CD1c-positive myeloid dendritic cell (primary cell): ENCODE results near the gene SERF1B.
"Not testable (repeated sequence)": the region's sequence is repeated elsewhere in the genome, so short reads cannot be mapped to it uniquely, and the experiment has no call there.

Experiments
- DNase-seq: peaks from one replicate; pipeline ENCODE4 v3.0.0-alpha.2; 2016; ENCODE audit errors: extremely low spot score

Gene SERF1B

DNA sequence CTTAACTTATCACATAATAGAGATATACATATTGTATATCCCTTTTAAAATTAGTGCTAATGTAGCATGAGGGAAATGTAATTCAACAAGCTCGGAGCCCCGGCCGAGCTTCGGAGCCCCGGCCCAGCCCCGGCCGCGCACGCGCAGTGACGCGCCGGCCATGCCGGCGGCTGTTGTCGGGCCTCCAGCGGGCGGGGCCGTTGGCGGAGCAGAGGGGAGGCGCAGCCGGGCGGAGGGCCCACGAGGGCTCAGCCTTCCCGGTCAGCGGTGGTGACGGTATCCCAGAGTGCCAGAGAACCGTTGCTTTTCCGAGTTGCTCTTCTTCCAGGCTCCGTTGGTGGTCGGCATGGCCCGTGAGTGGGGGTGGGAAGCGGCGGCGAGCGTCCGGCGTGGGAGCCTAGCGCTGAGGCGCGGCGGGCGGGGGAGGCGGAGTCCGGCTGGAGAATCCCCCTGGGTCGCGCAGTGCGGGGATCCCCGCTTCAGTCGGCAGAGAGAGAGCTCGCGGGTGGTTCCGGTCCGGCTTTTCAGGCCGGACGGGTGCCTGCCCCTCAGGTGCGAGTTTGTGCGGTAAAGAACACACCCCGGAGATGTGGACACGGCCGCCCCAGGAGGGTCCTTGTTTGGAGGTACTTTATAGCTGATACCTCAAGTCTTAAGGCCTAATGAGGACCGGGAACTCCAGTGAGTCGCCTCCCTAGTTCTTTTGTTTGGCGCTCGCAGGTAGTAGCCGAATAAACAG, at the start of gene SERF1B:
TSS of gene SERF1B (plus strand) at position 146 of the 739 bp plus-strand sequence. CDS start at position 347, 201 bp downstream.
- not testable (repeated sequence) for DNase-seq

DNA sequence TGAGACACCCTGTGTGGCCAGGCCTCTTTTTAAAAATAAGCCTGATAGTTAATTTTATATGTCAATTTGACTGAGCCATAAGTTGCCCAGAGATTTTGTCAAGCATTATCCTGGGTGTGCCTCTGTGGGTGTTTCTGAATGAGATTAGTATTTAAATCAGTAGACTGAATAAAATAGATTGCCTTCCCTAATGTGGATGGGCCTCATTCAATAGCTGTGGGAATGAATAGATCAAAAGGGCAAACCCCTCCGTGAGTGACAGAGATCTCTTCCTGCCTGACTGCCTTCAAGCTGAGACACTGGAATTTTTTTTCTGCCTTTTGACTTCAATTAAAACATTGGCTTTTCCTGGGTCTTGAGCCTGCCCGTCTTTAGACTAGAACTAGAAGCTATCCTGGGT, 33.3 kb upstream of the SERF1B start:
- not testable (repeated sequence) for DNase-seq

DNA sequence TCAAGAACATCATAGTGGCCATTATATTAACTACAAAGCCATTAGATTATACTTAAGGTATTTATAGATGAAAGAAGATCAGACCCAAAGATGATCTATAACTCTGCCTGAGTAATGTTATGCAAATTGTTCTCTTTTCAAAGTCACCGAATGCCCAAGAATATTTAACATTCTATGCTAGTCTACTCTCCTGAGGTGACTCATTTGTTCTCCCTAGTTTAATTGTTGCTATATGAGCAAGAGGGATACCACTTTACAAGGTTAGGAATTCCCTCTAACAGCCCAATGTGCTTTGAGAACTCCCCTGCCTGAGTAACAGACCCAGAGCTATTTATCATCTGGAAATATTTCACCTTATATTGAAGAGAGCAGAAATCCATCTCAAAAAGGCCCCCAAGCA, 29.5 kb upstream of the SERF1B start:
- not testable (repeated sequence) for DNase-seq

DNA sequence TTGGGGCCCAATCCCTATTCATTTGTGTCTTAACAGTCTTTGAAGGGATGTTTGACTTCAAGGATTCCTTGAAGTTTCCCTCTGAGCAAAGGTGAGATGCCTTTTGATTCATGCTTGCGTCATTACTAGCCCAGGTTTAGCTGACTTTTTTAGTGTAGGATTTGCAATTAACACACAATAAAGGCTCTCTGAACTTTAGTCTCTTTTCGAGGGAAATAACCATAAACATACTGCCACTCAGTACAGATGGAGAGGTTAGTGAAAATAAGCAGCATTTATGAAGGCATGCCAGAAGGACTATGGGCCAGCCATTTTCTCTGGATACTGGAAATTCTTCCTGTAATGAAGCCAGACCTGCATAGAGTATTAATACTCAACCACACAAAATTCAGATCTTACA, 4.4 kb upstream of the SERF1B start:
- not testable (repeated sequence) for DNase-seq

DNA sequence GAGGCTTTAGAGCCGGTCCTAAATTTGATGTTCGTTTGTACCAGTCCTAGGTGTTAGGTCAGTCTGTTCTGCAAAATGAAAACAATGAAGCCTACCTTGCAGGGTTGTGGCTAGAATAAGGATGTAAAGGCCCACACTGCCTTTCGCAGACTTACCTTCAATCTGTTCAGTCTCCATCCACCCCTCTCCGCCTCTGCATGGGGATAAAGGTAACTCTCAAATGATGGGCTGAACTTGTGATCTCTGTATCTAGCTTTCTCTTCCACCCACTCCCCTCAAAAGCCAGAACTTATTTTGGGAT, 744 bp downstream of the SERF1B start:
- not testable (repeated sequence) for DNase-seq

DNA sequence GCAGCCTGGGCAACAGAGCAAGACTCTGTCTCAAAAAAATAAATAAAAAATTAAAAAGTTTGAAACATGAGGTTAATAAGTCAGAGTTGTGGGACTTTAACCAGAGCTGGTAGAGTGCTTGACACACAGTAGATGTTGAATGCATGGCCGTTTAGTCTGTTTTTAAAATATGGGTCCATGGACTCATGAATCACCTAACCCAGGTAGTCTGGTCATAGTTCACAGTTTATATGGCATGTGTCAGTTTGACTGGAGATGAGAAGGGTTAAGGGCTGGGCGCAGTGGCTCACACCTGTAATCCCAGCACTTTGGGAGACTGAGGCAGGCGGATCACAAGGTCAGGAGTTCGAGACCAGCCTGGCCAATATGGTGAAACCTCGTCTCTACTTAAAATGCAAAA, 6.2 kb downstream of the SERF1B start:
- not testable (repeated sequence) for DNase-seq

DNA sequence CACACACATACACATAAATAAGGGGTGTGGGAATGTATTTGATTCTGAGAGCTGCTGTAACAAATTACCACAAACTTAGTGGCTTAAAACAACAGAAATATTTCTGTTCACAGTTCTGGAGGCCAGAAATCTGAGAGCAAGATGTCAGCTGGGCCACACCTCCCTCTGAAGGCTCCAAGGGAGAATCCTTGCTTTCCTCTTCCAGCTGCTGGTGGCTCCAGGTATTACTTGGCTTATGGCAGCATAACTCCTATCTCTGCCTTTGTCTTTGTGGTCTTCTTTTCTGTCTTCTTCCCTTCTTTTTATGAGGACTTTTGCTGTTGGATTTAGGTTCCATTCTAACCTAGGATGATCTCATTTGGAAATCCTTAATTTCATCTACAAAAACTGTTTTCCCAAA, 16.4 kb downstream of the SERF1B start:
- DNase-seq, result not testable (repeated sequence)

DNA sequence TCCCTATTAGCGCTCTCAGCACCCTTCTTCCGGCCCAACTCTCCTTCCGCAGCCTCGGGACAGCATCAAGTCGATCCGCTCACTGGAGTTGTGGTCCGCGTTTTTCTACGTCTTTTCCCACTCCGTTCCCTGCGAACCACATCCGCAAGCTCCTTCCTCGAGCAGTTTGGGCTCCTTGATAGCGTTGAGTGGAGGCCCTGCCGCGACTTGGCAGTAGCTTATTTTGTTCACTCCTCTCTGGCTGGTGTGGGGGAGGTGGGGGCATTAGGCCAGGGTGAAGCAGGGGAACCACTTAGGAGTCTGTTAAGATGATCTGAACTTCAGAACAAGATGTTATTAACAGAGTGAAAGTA, 24.7 kb downstream of the SERF1B start:
- not testable (repeated sequence) for DNase-seq

DNA sequence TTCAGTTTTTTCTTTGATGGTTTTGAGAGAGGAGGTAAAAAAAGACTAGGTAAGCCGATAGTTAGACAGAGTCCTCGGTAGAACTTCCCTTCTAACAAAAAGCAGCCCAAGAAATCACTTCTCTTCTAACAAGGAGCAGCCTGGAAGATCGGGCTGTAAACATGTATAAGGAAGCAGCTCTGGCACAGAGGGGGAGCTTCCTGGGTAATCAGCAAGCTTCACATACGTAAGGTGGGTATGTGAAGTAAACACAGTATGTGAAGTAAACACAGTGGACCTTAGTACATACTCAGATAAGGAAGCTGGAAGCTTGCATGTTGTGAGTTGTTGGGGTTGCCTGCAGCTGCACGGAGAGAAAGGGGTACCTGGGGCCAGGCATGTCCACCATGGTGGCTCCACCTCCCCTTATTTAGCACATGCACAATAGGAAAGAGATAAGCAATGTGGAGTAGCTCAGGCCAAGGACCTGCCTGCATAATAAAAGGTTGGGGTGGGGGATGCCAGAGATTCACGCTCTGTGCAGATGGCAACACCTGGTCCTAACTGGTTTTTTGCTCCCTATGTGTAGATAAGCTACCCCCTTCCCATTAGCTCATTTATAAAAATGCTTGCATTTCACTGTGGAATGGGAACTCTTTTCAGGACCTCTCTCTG, 31.4 kb downstream of the SERF1B start:
- DNase-seq, result not testable (repeated sequence)

DNA sequence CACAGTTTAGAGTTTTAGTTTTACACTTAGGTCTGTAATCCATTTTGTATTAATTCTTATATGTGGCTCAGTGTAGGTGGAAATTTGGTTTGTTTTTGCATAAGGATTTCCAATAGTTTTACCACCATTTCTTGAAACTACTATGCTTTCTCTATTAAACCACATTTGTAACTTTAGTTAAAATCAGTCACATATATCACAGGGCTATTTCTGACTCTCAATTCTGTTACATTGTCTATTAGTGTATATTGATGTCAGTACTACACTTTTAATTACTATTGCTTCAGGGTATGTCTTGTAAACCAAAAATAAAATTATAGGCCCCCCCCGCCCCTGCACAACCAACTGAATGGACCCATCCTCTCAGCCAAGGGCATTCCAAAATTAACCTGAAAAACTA, 32.1 kb downstream of the SERF1B start:
- DNase-seq, result not testable (repeated sequence)

DNA sequence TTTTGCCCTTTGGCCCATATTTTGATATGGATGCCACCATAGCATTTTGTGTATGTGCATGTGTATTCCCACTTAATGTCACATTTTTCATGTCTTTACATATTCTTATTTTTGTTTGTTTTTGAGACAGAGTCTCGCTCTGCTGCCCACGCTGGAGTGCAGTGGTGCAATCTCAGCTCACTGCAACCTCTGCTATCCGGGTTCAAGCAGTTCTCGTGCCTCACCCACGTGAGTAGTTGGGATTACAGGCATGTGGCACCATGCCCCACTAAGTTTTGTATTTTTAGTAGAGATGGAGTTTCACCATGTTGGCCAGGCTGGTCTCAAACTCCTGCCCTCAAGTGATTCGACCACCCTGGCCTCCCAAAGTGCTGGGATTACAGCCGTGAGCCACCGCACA, 52.6 kb downstream of the SERF1B start:
- DNase-seq, result not testable (repeated sequence)

DNA sequence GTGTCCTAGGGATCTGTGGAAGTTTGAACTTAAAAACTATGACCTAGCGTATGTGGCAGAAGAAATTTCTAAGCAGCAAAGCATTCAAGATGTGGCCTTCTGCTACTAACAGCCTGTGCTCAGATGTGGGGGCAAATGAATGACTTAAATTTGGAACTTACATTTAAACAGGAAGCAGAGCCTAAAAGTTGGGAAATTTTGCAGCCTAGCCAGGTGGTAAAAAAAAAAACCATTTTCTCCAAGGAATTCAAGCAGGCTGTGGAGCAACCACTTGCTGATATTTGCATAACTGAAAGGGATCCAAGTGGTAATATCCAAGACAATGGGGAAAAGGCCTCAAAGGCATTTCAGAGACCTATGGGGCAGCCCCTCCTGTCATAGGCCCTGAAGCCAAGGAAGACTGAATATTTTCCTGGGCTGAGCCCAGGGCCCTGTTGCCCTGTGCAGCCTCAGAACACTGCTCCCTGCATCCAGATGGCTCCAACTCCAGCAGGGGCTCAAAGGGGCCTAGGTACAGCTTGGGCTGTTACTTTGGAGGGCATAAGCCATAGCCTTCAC, 63.9 kb downstream of the SERF1B start:
- DNase-seq, result not testable (repeated sequence)

DNA sequence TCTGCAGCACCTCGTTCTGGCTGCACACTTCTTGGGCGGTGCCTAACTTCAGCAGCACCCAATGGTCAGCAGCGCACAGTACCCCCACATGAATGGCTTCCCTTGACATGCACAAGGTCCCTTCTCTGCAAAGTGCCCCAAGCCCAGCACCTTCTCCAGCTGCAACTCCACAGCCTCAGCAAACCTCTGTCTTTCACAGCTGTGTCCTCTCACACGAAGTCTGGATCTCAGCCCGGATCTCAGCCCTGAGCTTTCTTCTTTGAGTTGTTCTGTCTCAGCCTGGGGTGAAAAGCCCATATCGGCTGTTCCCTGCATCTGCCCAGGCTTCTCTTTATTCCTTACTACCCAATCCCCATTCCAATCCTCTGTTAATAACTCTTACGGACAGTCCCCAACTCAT, 66.7 kb downstream of the SERF1B start:
- DNase-seq, result not testable (repeated sequence)
